ENCODE measurements around the gene TNS1.
A peak's percentile ranks its signal among the peaks of the same experiment; 100 is the strongest.

DNA sequence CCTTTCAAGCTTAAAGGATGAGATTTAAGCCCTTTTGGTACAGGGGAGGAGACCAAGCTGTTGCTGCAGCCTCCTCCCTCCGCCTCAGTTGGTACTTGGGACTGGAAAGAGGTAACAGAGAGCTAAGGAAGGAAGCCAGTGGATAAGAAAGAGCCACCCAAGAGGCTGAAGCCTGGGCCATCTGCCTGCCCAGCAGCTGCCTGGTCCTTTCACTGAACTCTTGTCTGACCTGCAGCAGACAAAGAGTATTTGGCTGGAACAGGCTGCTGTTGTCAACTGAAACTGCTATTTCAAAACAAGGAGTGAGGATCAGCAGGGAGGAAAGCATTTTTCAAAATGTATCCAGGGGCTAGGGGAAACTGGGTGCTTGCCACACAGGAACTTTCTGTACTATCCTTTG, 30.3 kb downstream of the TNS1 start:
- TF ChIP-seq, protein P1, sequence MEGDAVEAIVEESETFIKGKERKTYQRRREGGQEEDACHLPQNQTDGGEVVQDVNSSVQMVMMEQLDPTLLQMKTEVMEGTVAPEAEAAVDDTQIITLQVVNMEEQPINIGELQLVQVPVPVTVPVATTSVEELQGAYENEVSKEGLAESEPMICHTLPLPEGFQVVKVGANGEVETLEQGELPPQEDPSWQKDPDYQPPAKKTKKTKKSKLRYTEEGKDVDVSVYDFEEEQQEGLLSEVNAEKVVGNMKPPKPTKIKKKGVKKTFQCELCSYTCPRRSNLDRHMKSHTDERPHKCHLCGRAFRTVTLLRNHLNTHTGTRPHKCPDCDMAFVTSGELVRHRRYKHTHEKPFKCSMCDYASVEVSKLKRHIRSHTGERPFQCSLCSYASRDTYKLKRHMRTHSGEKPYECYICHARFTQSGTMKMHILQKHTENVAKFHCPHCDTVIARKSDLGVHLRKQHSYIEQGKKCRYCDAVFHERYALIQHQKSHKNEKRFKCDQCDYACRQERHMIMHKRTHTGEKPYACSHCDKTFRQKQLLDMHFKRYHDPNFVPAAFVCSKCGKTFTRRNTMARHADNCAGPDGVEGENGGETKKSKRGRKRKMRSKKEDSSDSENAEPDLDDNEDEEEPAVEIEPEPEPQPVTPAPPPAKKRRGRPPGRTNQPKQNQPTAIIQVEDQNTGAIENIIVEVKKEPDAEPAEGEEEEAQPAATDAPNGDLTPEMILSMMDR (IDR thresholded peaks at IDR 0.05), result no peak
- TF ChIP-seq POLR2A (IDR thresholded peaks at IDR 0.05) (no peak), EP300 (IDR thresholded peaks at IDR 0.05) (peak in 1 of 2 donors; percentile 55)

Measured in tibial nerve (tissue), 4 donors.